GM20000 (cell line): Measurements from ENCODE around the gene OBSCN.

Source experiments
- DNase-seq: peaks from one replicate; pipeline ENCODE4 v3.0.0; 2012; ENCODE audit warnings: low spot score
- CTCF ChIP-seq: IDR thresholded peaks from 2 replicates; pipeline ENCODE4 v1.5.1; 2012; ENCODE audit warnings: mild to moderate bottlenecking, control low read depth; ENCODE audit errors: extremely low read depth, missing control alignments

OBSCN gene

GRCh38 chr1:228315945-228316588 lies 108.2 kb downstream of the OBSCN start:
- no peak for DNase-seq
- TF ChIP-seq CTCF = no peak

GRCh38 chr1:228316589-228317387 lies 108.9 kb downstream of the OBSCN start:
- peak; percentile 10 for DNase-seq
- no peak for TF ChIP-seq CTCF

- DNase-seq = peak; percentile 11
- no peak for TF ChIP-seq CTCF
Measured at GRCh38 chr1:228317411-228317828, 109.6 kb downstream of the OBSCN start.

- TF ChIP-seq CTCF = no peak
- peak; percentile 8 for DNase-seq
Measured at GRCh38 chr1:228317891-228318810, 110.3 kb downstream of the OBSCN start.

GRCh38 chr1:228318823-228319241 lies 111.0 kb downstream of the OBSCN start:
- DNase-seq = peak; percentile 8
- TF ChIP-seq CTCF = no peak

GRCh38 chr1:228319352-228320088 lies 111.7 kb downstream of the OBSCN start:
- no peak for TF ChIP-seq CTCF
- DNase-seq = no peak
